ENCODE measurements around the gene BCL2. TPM values are rescaled to one million over a fixed set of nuclear protein-coding genes. Genes with fewer than 3 reads are reported as not detected.

The BCL2 gene
- total and polyA plus RNA-seq, 9 of the 15 experiments (the other 6 are each of a cell fraction or from before 2014, with no cell fraction given): 0.10 to 1.1 (median 0.65) TPM

DNA sequence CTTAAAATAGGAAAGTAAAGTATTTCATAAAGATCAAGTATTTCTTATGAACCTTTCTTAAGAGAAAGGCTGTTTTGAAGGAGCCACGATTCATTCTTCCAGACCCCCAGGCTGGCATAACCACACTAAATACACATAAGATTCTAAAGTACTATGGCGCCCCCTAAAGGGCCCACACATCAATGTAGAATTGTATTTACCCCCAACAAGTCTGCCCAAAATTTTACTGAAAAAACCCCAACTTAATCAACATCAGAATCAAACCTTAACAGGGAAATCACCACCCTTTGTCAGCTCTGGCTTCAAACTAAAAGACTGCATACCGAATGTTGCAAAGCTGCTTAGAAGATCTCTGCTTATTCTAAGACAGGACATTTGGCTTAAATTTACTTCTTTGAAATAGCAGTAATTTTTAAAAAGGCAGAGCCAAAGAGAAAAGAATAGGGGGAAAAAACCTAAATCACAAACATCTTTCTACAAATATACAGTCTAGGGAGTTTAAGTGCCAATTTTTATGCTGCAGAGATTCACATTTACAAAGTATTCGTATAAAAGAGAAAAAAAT lies 20.4 kb upstream of the BCL2 start (continued):
- TF ChIP-seq, protein P1, sequence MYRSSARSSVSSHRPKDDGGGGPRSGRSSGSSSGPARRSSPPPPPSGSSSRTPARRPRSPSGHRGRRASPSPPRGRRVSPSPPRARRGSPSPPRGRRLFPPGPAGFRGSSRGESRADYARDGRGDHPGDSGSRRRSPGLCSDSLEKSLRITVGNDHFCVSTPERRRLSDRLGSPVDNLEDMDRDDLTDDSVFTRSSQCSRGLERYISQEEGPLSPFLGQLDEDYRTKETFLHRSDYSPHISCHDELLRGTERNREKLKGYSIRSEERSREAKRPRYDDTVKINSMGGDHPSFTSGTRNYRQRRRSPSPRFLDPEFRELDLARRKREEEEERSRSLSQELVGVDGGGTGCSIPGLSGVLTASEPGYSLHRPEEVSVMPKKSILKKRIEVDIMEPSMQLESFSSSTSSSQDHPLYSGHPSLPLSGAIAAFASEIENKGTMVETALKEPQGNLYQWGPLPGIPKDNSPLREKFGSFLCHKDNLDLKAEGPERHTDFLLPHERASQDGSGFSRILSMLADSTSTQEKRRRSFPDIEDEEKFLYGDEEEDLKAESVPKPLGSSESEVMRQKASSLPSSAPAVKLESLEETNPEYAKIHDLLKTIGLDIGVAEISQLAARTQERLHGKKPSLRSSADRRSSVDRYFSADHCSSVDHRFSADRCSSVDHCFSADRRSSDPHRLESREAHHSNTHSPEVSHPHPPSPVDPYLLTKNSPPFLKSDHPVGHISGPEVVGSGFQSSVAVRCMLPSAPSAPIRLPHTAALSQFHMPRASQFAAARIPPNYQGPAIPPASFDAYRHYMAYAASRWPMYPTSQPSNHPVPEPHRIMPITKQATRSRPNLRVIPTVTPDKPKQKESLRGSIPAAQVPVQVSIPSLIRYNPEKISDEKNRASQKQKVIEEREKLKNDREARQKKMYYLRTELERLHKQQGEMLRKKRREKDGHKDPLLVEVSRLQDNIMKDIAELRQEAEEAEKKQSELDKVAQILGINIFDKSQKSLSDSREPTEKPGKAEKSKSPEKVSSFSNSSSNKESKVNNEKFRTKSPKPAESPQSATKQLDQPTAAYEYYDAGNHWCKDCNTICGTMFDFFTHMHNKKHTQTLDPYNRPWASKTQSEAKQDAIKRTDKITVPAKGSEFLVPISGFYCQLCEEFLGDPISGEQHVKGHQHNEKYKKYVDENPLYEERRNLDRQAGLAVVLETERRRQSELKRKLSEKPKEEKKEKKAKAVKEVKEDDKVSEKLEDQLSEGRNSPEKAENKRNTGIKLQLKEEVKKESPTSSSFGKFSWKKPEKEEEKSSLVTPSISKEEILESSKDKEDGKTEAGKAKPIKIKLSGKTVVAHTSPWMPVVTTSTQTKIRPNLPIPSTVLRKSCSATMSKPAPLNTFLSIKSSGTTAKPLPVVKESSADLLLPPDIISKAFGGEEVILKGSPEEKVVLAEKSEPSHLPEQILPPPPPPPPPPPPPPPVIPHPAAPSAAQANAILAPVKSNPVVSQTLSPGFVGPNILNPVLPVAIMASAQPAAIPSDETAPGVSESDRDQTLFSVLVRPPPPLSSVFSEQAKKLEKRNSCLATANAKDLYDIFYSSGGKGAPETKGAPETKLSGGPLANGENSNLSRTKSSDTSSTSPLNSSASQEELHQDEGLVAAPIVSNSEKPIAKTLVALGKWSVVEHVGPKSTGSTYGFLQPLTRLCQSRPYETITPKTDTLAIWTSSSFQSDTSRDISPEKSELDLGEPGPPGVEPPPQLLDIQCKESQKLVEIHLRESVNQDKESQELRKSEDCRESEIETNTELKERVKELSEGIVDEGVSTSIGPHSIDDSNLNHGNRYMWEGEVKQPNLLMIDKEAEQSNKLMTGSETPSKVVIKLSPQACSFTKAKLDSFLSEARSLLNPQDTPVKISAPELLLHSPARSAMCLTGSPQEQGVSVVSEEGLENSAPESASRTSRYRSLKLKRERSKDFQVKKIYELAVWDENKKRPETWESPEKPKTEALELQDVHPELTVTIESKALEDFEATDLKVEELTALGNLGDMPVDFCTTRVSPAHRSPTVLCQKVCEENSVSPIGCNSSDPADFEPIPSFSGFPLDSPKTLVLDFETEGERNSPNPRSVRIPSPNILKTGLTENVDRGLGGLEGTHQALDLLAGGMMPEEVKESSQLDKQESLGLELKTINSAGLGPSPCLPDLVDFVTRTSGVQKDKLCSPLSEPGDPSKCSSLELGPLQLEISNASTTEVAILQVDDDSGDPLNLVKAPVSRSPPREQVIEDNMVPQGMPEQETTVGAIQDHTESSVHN (IDR thresholded peaks at IDR 0.05; ENCODE audit: borderline replicate concordance in 1 of 2, low read depth in 1 of 2): no peak
- TF ChIP-seq CC2D1A (IDR thresholded peaks at IDR 0.05) (no peak), TSC22D4 (tag; IDR thresholded peaks at IDR 0.05) (no peak), SLC30A9 (CRISPR knock-in tag; IDR thresholded peaks at IDR 0.05) (no peak), SMARCB1 (IDR thresholded peaks at IDR 0.05; ENCODE audit: insufficient read length, low read depth) (no peak), U2AF2 (optimal IDR thresholded peaks at IDR 0.05; ENCODE audit: low read depth, low read length) (no peak), CBFA2T2 (conservative IDR thresholded peaks at IDR 0.05) (no peak), ZFX (CRISPR knock-in tag; IDR thresholded peaks at IDR 0.05) (no peak), ZNF143 (CRISPR knock-in tag; IDR thresholded peaks at IDR 0.05) (no peak)
- TF ChIP-seq, protein P2, sequence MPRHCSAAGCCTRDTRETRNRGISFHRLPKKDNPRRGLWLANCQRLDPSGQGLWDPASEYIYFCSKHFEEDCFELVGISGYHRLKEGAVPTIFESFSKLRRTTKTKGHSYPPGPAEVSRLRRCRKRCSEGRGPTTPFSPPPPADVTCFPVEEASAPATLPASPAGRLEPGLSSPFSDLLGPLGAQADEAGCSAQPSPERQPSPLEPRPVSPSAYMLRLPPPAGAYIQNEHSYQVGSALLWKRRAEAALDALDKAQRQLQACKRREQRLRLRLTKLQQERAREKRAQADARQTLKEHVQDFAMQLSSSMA (CRISPR knock-in tag; IDR thresholded peaks at IDR 0.05): no peak
- TF ChIP-seq, protein P3, sequence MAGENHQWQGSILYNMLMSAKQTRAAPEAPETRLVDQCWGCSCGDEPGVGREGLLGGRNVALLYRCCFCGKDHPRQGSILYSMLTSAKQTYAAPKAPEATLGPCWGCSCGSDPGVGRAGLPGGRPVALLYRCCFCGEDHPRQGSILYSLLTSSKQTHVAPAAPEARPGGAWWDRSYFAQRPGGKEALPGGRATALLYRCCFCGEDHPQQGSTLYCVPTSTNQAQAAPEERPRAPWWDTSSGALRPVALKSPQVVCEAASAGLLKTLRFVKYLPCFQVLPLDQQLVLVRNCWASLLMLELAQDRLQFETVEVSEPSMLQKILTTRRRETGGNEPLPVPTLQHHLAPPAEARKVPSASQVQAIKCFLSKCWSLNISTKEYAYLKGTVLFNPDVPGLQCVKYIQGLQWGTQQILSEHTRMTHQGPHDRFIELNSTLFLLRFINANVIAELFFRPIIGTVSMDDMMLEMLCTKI (IDR thresholded peaks at IDR 0.05; ENCODE audit: partially characterized antibody): no peak
- TF ChIP-seq, protein P4, sequence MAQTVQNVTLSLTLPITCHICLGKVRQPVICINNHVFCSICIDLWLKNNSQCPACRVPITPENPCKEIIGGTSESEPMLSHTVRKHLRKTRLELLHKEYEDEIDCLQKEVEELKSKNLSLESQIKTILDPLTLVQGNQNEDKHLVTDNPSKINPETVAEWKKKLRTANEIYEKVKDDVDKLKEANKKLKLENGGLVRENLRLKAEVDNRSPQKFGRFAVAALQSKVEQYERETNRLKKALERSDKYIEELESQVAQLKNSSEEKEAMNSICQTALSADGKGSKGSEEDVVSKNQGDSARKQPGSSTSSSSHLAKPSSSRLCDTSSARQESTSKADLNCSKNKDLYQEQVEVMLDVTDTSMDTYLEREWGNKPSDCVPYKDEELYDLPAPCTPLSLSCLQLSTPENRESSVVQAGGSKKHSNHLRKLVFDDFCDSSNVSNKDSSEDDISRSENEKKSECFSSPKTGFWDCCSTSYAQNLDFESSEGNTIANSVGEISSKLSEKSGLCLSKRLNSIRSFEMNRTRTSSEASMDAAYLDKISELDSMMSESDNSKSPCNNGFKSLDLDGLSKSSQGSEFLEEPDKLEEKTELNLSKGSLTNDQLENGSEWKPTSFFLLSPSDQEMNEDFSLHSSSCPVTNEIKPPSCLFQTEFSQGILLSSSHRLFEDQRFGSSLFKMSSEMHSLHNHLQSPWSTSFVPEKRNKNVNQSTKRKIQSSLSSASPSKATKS (CRISPR knock-in tag; IDR thresholded peaks at IDR 0.05): no peak

All from K562 (cell line).